ENCODE data around the gene SH3BP5L. TPM values are rescaled to one million over a fixed set of nuclear protein-coding genes. Genes with fewer than 3 reads are reported as not detected.

SH3BP5L gene
- total RNA-seq (10 to 100 TPM; 13.7 to 18.3 (median 15.3) TPM), polyA plus RNA-seq (10 to 100 TPM; 16.2 to 23.5 (median 19.0) TPM)

DNA sequence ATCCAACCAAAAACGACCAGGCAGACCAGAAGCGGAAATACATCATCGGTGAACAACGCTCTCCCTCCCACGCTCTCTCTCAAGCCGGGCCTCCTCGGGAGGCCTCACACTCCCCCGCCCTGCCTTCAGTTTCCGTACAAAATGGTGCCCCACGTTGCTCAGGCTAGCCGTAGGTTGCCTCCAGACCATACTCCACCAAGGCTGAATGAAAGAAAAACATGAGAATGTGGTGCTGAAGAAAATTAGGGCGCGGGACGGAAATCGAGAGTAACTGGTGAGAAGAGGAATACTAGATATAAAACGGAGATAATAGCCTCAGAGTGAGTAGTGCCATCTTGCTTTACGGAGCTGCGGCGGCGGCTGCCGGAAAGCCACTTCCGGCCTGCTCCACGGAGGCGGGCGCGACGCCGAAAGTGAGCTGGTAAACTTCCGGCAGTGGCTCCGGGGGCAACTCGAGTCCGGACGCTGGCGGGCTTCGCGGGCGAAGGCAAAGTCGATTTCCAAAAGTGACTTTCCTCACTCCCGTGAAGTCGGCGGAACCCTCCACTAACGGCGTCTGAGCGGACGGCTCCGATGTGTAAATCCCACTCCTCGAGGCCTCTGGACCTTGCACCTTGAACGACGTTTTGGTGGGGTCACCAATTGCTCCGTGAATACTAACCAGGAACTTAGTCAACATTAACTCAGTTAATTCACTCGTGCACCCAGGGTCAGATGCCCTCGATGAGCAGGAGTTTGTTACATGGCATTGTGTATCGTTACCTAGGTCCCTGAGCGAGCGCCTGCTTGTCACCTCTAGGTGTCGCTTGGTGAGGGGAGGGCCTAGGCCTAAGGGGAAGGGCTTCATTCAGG, at the start of gene SH3BP5L:
TSS of gene SH3BP5L (minus strand) at position 7 of the 852 bp plus-strand sequence. CDS start 980 bp downstream, outside the sequence.
- peak; percentile 96 for DNase-seq
- peaks cover 0 to 49% (median 49%) of the 10 kb centered on the region in 4 donors for H3K4me1 ChIP-seq
- intact Hi-C loops (cut with DNase I) = loop anchor here (1.0 to 2.0 kb wide), 2 partner anchors 33 to 49 kb away; partner anchors contain the start of gene ZNF692
- 0% methylated on average over 56 of the region's 56 CpGs for WGBS, 2 donors
- no peaks in the 10 kb centered on the region for H3K27me3 ChIP-seq
- H3K4me3 ChIP-seq = peak within 1 kb of the TSS; percentile 55 to 93 (median 73)
- H3K36me3 ChIP-seq = no peaks in the 10 kb centered on the region
- H3K27ac ChIP-seq = peak within 1 kb of the TSS; percentile 94 to 98 (median 95)
- no peaks in the 10 kb centered on the region for H3K9me3 ChIP-seq
- TF ChIP-seq EP300 (IDR thresholded peaks at IDR 0.05) (no peak), POLR2AphosphoS5 (IDR thresholded peaks at IDR 0.05) (peak; percentile 64 to 95 (median 84)), POLR2A (IDR thresholded peaks at IDR 0.05) (peak; percentile 62 to 80)
- TF ChIP-seq, protein P1, sequence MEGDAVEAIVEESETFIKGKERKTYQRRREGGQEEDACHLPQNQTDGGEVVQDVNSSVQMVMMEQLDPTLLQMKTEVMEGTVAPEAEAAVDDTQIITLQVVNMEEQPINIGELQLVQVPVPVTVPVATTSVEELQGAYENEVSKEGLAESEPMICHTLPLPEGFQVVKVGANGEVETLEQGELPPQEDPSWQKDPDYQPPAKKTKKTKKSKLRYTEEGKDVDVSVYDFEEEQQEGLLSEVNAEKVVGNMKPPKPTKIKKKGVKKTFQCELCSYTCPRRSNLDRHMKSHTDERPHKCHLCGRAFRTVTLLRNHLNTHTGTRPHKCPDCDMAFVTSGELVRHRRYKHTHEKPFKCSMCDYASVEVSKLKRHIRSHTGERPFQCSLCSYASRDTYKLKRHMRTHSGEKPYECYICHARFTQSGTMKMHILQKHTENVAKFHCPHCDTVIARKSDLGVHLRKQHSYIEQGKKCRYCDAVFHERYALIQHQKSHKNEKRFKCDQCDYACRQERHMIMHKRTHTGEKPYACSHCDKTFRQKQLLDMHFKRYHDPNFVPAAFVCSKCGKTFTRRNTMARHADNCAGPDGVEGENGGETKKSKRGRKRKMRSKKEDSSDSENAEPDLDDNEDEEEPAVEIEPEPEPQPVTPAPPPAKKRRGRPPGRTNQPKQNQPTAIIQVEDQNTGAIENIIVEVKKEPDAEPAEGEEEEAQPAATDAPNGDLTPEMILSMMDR (IDR thresholded peaks at IDR 0.05) = peak; percentile 32 to 56 (median 48)

- Histone ChIP-seq H3K27me3 (no peaks in the 10 kb centered on the region), H3K9me3 (no peaks in the 10 kb centered on the region), H3K4me3 (peak overlapping the region; percentile 44 to 64 (median 58)), H3K36me3 (no peaks in the 10 kb centered on the region), H3K27ac (peak overlapping the region; percentile 93 to 96 (median 96)), H3K4me1 (peaks cover 0 to 7% (median 3%) of the 10 kb centered on the region in 4 donors)
- WGBS, 2 donors = 2 to 4% methylated on average over 23 of the region's 23 CpGs
- intact Hi-C loops (cut with DNase I) = loop anchor here (1.0 to 2.0 kb wide), 4 partner anchors 15 to 47 kb away; partner anchors contain the start of genes PGBD2, ZNF672 and ZNF692
- TF ChIP-seq POLR2AphosphoS5 (IDR thresholded peaks at IDR 0.05) (no peak), POLR2A (IDR thresholded peaks at IDR 0.05) (no peak), EP300 (IDR thresholded peaks at IDR 0.05) (no peak)
- TF ChIP-seq, protein P1 (IDR thresholded peaks at IDR 0.05) = no peak
- DNase-seq = peak; percentile 87
Measured at GRCh38 chr1:248873993-248874533, 48.3 kb upstream of the SH3BP5L start.

GRCh38 chr1:248873409-248873992, 47.8 kb upstream of the SH3BP5L start:
- DNase-seq = peak; percentile 97
- H3K27me3 ChIP-seq = no peaks in the 10 kb centered on the region
- peak overlapping the region; percentile 44 to 64 (median 58) for H3K4me3 ChIP-seq
- WGBS, 2 donors = 0% methylated on average over 41 of the region's 41 CpGs
- H3K4me1 ChIP-seq = peaks cover 0 to 7% (median 3%) of the 10 kb centered on the region in 4 donors
- TF ChIP-seq POLR2AphosphoS5 (IDR thresholded peaks at IDR 0.05) (peak; percentile 59 to 79 (median 69)), POLR2A (IDR thresholded peaks at IDR 0.05) (peak; percentile 18 to 42), EP300 (IDR thresholded peaks at IDR 0.05) (no peak)
- TF ChIP-seq, protein P1 (IDR thresholded peaks at IDR 0.05) = no peak
- peak overlapping the region; percentile 93 to 96 (median 96) for H3K27ac ChIP-seq
- intact Hi-C loops (cut with DNase I) = loop anchor here (1.0 to 2.0 kb wide), 2 partner anchors 15 to 35 kb away; partner anchors contain the start of genes ZNF672 and ZNF692
- H3K9me3 ChIP-seq = no peaks in the 10 kb centered on the region
- H3K36me3 ChIP-seq = no peaks in the 10 kb centered on the region

DNA sequence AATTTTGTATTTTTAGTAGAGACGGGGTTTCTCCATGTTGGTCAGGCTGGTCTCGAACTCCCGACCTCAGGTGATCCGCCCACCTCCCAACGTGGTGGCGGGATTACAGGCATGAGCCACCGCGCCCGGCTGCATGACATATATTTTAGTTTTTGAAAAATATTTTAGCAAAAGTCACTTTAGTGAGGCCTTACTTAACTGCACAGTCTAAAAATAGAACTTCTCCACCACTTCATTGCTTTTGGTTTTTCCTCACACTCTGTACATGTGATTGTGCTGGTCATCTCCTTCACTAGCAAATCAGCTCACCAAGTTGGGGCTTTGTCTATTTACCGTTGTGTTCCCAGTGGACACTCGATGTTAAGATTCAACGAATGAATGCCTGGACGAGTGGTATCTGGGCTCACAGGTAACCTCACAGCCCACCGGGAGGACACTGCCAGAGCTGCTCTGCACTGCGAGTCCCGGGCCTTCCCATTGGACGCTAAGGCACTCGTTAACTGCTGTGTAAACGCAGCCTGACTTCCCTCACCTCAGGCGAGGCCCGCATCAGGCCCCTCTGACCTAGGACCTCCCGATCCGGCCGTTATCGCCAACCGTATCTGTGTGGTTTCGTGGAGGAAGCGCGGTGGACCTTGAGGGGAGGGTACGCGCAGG, 47.2 kb upstream of the SH3BP5L start:
- Histone ChIP-seq H3K4me1 (peaks cover 0 to 7% (median 3%) of the 10 kb centered on the region in 4 donors), H3K36me3 (no peaks in the 10 kb centered on the region), H3K27me3 (no peaks in the 10 kb centered on the region), H3K4me3 (peak overlapping the region; percentile 44 to 64 (median 58)), H3K9me3 (no peaks in the 10 kb centered on the region), H3K27ac (peak overlapping the region; percentile 93 to 96 (median 96))
- intact Hi-C loops (cut with DNase I) = loop anchor here (1.0 to 2.0 kb wide), 2 partner anchors 14 to 35 kb away; partner anchors contain the start of genes ZNF672 and ZNF692
- TF ChIP-seq, protein P1 (IDR thresholded peaks at IDR 0.05) = no peak
- TF ChIP-seq POLR2AphosphoS5 (IDR thresholded peaks at IDR 0.05) = peak in 2 of 4 donors; percentile 30 to 60
- no peak for TF ChIP-seq POLR2A (IDR thresholded peaks at IDR 0.05)
- TF ChIP-seq EP300 (IDR thresholded peaks at IDR 0.05) = no peak
- DNase-seq = peak; percentile 86
- 1 to 2% methylated on average over 31 of the region's 31 CpGs for WGBS, 2 donors
